Heart left ventricle (tissue), 13 donors: Measurements from ENCODE around the gene LRG1.

Experiments
- CTCF ChIP-seq, 12 donors: fragments of 200-600 bp; sonication (generic) in 4 of 12; IDR thresholded peaks; one replicate each; pipeline versions ENCODE4 v1.5.0 to v1.8.0; 2018 to 2022; ENCODE audit warnings: antibody characterized with exemption in 12 of 12, mild to moderate bottlenecking in 5 of 12
- POLR2A ChIP-seq, 2 donors: fragments of 450-650 bp; IDR thresholded peaks; one replicate each; pipeline ENCODE4 v1.6.1; 2017; ENCODE audit warnings: antibody characterized with exemption in 2 of 2, mild to moderate bottlenecking in 2 of 2, moderate library complexity in 2 of 2
- donor health status: ischemic (EF 13 %, LVEDD 7.1; RV severe dilation, severe dysfunction).
- donor health status: DM: no; HTN: yes; CAD: no.
- donor health status: DM: no; HTN: no; CAD: no.
- donor health status: ischemic (EF 25% LVEDD 6.9; RV normal size, moderate dysfunction).
- donor health status: ischemic (EF 25% LVEDD 5.7; RV mildly dilated, moderate dysfunction).
- donor health status: ischemic (EF 35%, LVEDD 5.7; RV mildly dilated, moderate dysfunction).
- donor health status: nonischemic (EF 11% LVEDD 7.7; RV severe dilation, severe dysfunction).
- donor health status: DM: yes; HTN: yes; CAD: no.
- donor health status: PGD.
- donor health status: ischemic (EF 29% LVEDD 5.4; RV normal size, mild dysfunction).
- donor health status: nonischemic (EF 23%, LVEDD 6.1; RV moderate dilation, normal function).

GRCh38 chr19:4541114-4541805 lies 1.4 kb upstream of the LRG1 start:
- TF ChIP-seq CTCF (IDR thresholded peaks at IDR 0.05) (no peak), POLR2A (IDR thresholded peaks at IDR 0.05) (no peak)
